VCaP (cell line): ENCODE results near the gene CLSTN2.

Source experiments
- H3K27ac ChIP-seq: fragments of 450-650 bp; 2 replicates; pipeline ENCODE4 v1.5.1; 2017
- CTCF ChIP-seq: fragments of 450-650 bp; conservative IDR thresholded peaks from 2 replicates; pipeline ENCODE4 v1.5.1; 2017; ENCODE audit warnings: mild to moderate bottlenecking, moderate library complexity

The CLSTN2 gene

GRCh38 chr3:140403079-140403478, 468.1 kb downstream of the CLSTN2 start:
- no peak for TF ChIP-seq CTCF
- no peak overlapping the region for H3K27ac ChIP-seq

GRCh38 chr3:140403608-140404007, 468.6 kb downstream of the CLSTN2 start:
- TF ChIP-seq CTCF: no peak
- H3K27ac ChIP-seq: no peak overlapping the region

GRCh38 chr3:140406655-140407054, 471.7 kb downstream of the CLSTN2 start:
- no peak for TF ChIP-seq CTCF
- no peak overlapping the region for H3K27ac ChIP-seq

- TF ChIP-seq CTCF: no peak
- no peak overlapping the region for H3K27ac ChIP-seq
Measured at GRCh38 chr3:140408252-140408651, 473.3 kb downstream of the CLSTN2 start.

- TF ChIP-seq CTCF: no peak
- no peak overlapping the region for H3K27ac ChIP-seq
Measured at GRCh38 chr3:140416666-140417065, 481.7 kb downstream of the CLSTN2 start.

- no peak for TF ChIP-seq CTCF
- no peak overlapping the region for H3K27ac ChIP-seq
Measured at GRCh38 chr3:140420621-140421357, 485.8 kb downstream of the CLSTN2 start.

GRCh38 chr3:140421884-140422283, 486.9 kb downstream of the CLSTN2 start:
- no peak for TF ChIP-seq CTCF
- H3K27ac ChIP-seq: no peak overlapping the region
